HG03103 (cell line): ENCODE measurements around the gene CCDC160.

ENCODE experiments used
- ATAC-seq: cut with Tn5 transposase; IDR thresholded peaks from one replicate; pipeline ENCODE4 v1.9.1; 2021; ENCODE audit warnings: low read depth; ENCODE audit not compliant: unreplicated experiment

The CCDC160 gene

GRCh38 chrX:134294548-134294947 is 57.6 kb downstream of the CCDC160 start:
- no peak for ATAC-seq
